HG03442 (cell line): ENCODE measurements around the gene CXCL10.
"Not testable (repeated sequence)": the region's sequence is repeated elsewhere in the genome, so short reads cannot be mapped to it uniquely, and the experiment has no call there.

Experiments used
- ATAC-seq: cut with Tn5 transposase; IDR thresholded peaks from one replicate; pipeline ENCODE4 v1.9.1; 2021; ENCODE audit warnings: mild to moderate bottlenecking, moderate library complexity; ENCODE audit not compliant: unreplicated experiment

The CXCL10 gene

GRCh38 chr4:76029300-76029699 lies 6.0 kb upstream of the CXCL10 start:
- no peak for ATAC-seq

- no peak for ATAC-seq
These were observed 5.1 kb upstream of the CXCL10 start for GRCh38 chr4:76028350-76028765.

DNA sequence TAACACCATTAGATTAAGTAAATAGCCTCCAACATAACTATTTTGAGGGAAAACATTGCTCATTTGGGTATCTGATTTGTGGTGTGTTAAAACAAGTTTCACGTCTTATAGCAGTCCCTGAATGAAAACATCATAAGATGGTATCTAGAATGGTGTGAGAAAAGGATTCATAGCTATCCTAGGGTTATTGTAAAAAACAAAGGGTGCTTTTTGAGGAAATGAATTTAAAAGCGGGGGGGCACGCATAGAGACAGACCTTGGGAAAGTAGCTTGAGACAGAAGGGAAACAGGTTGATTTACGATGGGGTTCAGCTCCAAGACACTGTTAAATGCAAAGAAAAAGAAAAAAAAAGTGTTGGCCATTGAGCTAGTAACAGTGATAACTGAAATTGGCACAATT lies 768 bp upstream of the CXCL10 start:
- no peak for ATAC-seq

DNA sequence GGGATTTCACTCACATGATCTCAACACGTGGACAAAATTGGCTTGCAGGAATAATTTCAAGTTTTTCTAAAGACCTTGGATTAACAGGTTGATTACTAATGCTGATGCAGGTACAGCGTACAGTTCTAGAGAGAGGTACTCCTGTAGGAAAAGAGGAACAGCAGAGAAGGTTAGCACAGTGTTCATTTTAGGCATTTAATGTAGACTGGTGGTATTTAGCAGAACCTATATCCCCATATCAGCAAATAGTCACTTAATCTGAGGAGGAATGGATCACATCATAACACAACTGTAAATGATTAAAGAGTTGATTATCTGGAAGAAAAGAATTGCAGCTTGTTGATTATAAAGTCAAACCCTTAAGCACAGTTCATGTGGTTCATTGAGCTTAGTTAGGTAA lies 620 bp downstream of the CXCL10 start:
- ATAC-seq = no peak

- ATAC-seq = no peak
These were observed 1.3 kb downstream of the CXCL10 start for GRCh38 chr4:76022031-76022430.

DNA sequence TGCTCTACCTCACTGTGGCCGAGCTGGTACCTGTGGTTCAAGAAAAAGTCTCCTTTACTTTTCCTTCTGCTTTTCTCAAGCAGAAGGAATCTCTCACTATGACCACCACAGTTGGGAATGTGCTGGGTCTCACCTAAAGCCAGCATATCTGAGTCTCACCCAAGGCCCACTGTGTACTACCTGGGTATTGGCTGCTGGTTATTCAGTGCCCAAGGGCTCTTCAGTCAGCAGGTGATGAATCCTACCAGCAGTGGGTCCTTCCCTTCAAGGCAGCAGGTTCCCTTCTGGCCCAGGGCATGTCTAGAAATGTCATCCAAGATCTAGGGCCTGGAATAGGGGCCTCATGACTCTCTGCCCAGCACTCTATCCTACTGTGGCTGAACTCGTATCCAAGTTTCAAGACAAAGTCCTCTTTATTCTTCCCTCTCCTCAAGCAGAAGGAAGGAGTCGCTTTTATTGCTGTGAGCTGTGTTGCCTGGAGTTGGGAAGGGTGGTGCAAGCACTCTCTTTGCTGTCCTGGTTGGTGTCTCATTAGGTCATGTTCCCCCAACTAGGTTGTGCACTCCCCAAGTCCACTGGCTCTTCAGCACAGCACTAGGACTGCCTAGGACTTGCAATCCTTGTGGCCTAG lies 6.1 kb downstream of the CXCL10 start:
- ATAC-seq = no peak

DNA sequence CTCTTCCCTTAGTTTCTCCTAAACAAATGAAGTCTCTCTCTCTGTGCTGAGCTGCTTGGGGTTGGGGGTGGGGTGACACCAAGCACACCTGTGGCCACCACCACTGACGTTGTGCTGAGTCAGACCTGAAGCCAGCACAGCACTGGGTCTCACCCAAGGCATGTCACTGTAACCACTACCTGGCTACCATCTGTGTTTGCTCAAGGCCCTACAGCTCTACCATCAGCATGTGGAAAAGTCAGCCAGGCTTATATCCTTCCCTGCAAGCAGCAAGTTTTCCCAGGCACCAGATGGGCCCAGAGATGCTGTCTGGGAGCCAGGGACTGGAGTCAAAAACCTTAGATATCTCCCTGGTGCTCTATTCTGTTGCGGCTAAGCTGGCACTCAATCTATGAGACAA lies 6.9 kb downstream of the CXCL10 start:
- ATAC-seq = peak; percentile 73

DNA sequence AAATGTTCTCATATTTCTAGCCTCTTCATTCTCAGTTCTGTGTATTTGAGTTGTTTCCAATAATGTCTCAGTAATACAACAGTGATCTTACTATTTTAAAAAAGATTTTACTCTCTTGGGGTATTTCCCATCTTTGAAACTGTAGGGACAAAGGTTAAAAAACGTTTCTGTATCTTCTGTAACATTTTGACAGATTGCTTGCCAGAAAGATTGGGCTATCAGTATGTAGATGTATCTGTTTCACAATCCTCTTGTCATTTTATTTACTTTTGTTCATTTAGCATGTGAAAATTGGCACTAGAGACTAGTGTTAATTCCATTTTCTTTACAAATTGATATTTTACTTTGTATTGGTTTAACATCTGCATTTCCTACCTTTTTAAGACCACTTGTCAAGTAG lies 9.8 kb downstream of the CXCL10 start:
- no peak for ATAC-seq

GRCh38 chr4:76012388-76012801 lies 10.9 kb downstream of the CXCL10 start:
- ATAC-seq = no peak

DNA sequence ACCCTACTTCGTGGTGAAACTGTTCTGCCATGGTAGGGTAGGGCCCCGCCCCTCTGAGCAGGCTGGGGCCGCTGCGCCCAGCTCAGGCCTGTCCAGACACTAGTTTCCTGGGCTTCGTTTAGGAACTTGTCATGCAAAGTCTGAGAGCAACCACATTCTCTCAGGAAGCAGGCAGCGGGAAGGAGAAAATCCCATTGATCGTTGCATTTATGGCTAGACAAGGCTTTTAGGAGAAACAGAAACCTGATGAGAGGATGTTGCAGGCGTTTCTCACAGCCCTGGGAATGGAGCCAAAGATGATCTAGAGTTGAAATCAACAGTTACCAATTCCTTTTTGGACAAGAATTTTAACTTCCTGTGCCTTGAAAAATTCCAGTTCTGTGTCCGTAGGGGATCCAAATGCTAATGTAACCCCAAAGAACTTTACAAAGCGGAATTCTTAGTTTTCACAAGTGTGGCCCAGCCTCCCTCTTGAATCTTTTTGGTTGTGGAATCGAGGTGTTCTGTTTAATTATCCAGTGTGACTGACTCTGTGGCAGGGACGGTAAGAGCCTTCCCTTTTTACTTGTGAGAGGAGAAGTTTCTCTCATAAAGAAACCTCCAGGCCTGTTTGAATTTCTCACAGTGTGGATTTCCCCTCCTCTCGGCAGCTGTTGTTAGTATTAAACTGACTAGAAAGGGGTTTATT lies 11.5 kb downstream of the CXCL10 start:
- ATAC-seq = peak; percentile 79

DNA sequence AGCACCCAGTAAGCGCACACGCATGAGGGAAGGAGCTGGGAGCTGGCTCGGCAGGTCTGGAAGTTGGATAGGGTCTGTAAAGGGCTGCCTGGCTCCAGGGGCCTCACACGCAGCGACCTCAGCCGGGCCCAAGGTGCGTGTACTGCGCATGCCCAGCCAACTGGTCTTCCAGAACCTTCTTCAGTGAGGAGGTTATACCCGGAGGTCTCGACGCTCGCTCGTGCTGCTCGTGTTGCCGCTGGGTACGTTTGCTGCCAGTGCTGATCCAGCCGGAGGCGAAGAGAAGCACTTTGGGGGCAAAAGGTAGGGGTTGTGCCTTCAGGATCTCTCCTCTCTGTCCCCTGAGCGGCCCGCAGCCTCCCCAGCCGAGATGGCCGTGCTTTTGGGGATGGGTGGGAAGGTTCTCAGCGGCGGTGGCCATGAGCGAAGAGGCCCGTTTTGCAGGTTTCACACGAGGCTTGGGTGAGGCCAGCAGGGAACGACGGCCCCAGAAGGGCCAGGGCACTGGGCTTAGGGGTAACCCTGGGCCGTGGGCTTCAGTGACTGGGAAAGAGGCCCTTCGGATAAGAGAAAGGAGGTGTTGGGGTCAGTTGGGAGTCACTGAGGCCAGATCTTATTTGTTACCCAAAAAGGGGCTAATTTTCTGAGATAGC lies 12.2 kb downstream of the CXCL10 start:
- ATAC-seq = no peak

DNA sequence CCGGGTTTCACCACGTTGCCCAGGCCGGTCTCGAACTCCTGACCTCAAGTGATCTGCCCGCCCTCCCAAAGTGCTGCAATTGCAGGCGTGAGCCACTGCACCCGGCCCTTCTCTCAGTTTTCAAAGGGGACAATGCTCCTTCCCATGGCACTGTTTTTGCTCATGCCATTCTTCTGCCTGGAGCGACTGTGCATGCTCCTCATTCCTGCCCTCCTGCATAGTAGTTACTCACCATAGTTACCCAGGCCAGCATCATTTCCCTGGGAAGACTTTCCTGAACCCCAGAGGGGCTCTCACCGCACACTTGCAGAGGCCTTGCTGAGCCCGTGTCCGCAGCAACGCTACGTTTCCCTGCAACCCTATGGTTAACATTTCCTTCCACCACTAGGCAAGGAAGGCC lies 12.7 kb downstream of the CXCL10 start:
- ATAC-seq = no peak

- no peak for ATAC-seq
These were observed 14.0 kb downstream of the CXCL10 start for GRCh38 chr4:76009311-76009710.

- ATAC-seq = no peak
These were observed 16.0 kb downstream of the CXCL10 start, which contains the start of gene CXCL9 for GRCh38 chr4:76007089-76007862. Gene CXCL9, minus strand, starts transcription at chr4:76007509. Its CDS starts 60 bp downstream, at chr4:76007449.

DNA sequence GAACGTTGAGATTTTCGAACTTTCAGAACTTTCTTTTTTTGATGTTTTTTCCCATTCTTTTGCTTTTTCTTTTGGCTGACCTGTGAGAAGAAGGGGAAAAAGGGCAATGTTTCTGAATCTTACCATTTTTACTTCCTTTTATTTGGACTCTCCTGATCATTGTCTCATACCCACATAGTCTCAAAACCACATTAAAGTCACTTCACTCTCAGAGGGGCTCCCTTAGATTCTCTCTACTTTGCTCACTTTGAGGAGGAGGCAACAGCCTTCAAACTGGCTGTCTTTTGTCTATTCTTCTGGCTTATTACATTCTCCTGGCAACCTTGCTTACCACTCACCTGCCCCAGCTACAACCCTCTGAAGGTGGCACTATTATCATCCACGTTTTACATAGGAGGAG lies 19.7 kb downstream of the CXCL10 start:
- ATAC-seq = no peak

DNA sequence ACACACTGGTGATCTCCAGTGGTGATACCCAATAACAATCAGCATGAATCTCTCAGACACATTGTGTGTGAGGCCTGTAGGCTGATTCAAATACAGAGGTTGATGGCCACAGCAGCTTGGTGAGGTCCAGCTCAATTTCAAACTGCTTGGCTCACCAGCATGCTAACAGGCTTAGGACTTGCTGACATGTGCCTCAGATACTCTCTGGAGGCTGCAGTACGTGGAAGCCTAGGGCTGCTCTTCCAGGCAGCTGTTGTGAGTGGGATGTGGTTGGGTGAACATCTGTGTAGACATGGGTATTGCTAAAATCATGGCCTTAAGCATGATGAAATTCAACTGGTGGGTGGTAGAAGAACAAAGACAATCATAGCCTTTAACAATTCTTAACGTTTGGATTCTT lies 20.3 kb downstream of the CXCL10 start:
- ATAC-seq = no peak

GRCh38 chr4:76002176-76002575 lies 21.1 kb downstream of the CXCL10 start:
- no peak for ATAC-seq

DNA sequence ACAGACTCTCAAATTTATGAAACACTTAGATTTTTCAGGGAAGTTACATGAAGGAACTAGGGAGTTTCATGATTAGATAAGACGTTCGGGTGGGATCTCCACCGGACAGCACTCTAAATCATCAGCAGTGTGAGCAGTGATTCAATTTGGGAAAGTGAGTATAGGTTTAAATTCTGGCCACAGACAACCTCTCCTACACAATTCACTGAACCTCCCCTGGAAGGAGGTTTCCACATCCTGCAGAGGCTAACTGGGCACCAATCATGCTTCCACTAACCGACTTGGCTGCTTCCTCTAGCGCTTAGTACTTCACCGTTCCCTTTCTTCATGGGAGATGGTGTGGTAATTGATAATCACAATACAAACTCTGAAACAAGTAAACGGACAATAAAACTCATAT lies 21.6 kb downstream of the CXCL10 start:
- no peak for ATAC-seq

DNA sequence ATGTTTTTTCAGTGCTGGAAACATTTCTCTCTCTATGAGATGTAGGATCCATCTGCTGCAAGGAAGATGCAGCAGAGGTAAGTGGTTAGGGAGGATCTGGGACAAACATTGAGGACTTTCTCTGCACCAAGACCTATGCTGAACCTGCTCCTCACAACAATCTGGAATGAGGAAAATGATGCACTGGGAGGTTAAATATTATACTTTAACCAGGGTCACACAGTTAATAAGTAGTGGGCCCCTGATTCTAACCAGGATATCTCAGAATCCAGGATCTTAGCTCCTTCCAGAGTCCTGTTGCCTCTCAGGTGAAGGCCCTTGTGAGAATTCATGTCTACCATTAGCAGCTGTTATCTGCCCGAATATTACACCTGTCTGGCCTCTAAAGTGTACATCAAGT lies 23.0 kb downstream of the CXCL10 start:
- ATAC-seq = no peak

GRCh38 chr4:75998525-75999147 lies 24.7 kb downstream of the CXCL10 start:
- not testable (repeated sequence) for ATAC-seq

GRCh38 chr4:75997946-75998345 lies 25.4 kb downstream of the CXCL10 start:
- ATAC-seq = no peak
